GM12878 (cell line): ENCODE measurements around the gene OSBPL10. TPM values are rescaled to one million over a fixed set of nuclear protein-coding genes. Genes with fewer than 3 reads are reported as not detected.

ENCODE experiments used
- ATAC-seq: fragments of 200-7000 bp; cut with Tn5 transposase; 3 replicates; pipeline ENCODE4 v1.9.1; 2020; ENCODE audit warnings: mild to moderate bottlenecking, moderate library complexity
- BruUV-seq: library from RNA; stranded (reverse); fragments of 400-500 nt; replicated peaks from 2 replicates; lab custom pipeline; 2021; lab: Mats Ljungman, UMichigan
- CTCF ChIA-PET: fragments of 300-600 bp; sonication (Branson Sonifier 250); formaldehyde crosslinking; extraction: SDS; loops from one replicate; lab custom pipeline; 2021; ENCODE audit warnings: inconsistent platforms; lab: Yijun Ruan, JAX
- POLR2A ChIA-PET: fragments of 350-600 bp; formaldehyde crosslinking; extraction: SDS; loops from one replicate; lab custom pipeline; 2021; ENCODE audit warnings: inconsistent platforms; lab: Charles Lee
- RAD21 ChIA-PET: fragments of 300-600 bp; sonication (Branson Sonifier 250); formaldehyde crosslinking; loops from one replicate; lab custom pipeline; 2023; ENCODE audit warnings: antibody characterized with exemption; ENCODE audit not compliant: unreplicated experiment; lab: Charles Lee
- SMC1A ChIA-PET: fragments of 300-600 bp; sonication (Branson Sonifier 250); formaldehyde crosslinking; loops from one replicate; lab custom pipeline; 2023; ENCODE audit not compliant: unreplicated experiment, uncharacterized antibody; lab: Charles Lee
- DNase-seq: peaks from one replicate; pipeline ENCODE4 v3.0.0-alpha.2; 2011; ENCODE audit warnings: low read depth, low spot score
- FAIRE-seq: peaks from 3 replicates; lab custom pipeline; 2011; peaks lifted over from hg19 to GRCh38; lab: Jason Lieb, UNC
- H2AFZ ChIP-seq: 2 replicates; pipeline ENCODE4 v1.6.0; 2011; ENCODE audit warnings: low read depth, low read length, control low read depth; ENCODE audit not compliant: control insufficient read depth
- H3K27ac ChIP-seq: 2 replicates; pipeline ENCODE4 v1.5.1; 2011; ENCODE audit warnings: control low read depth; ENCODE audit not compliant: control insufficient read depth, insufficient read depth
- H3K27me3 ChIP-seq, 2 experiments: replicated peaks in 1 of 2; 2 replicates each; pipeline versions ENCODE4 v1.6.0 to v1.6.1; 2011; ENCODE audit warnings: low read length in 1 of 2; ENCODE audit not compliant: control insufficient read depth in 2 of 2, insufficient read depth in 2 of 2
- H3K36me3 ChIP-seq, 2 experiments: 2 replicates each; pipeline ENCODE4 v1.5.1; 2011; ENCODE audit warnings: low read length in 1 of 2; ENCODE audit not compliant: control insufficient read depth in 2 of 2, insufficient read depth in 2 of 2
- H3K4me1 ChIP-seq: 2 replicates; pipeline ENCODE4 v1.6.1; 2011; ENCODE audit warnings: mild to moderate bottlenecking, low read length, moderate library complexity, mixed read lengths; ENCODE audit not compliant: control insufficient read depth, insufficient read depth
- H3K4me2 ChIP-seq: 2 replicates; pipeline ENCODE4 v1.6.0; 2011; ENCODE audit warnings: control low read depth; ENCODE audit not compliant: control insufficient read depth, insufficient read depth
- H3K4me3 ChIP-seq: fragments of 200-600 bp; sonication (generic); 2 replicates; pipeline ENCODE4 v1.5.1; 2016
- H3K79me2 ChIP-seq: 2 replicates; pipeline ENCODE4 v1.6.0; 2011; ENCODE audit warnings: low read length; ENCODE audit not compliant: control insufficient read depth, insufficient read depth
- H3K9ac ChIP-seq: 2 replicates; pipeline ENCODE4 v1.8.0; 2011; ENCODE audit warnings: low read length, control low read depth, mixed read lengths; ENCODE audit not compliant: control insufficient read depth, insufficient read depth
- H3K9me3 ChIP-seq: replicated peaks from 3 replicates; pipeline ENCODE4 v1.5.1; 2011; ENCODE audit warnings: mild to moderate bottlenecking, low read length; ENCODE audit not compliant: control insufficient read depth, insufficient read depth
- H4K20me1 ChIP-seq: 2 replicates; pipeline ENCODE4 v1.6.0; 2011; ENCODE audit not compliant: control insufficient read depth, insufficient read depth
- CTCF ChIP-seq, 3 experiments: IDR thresholded peaks in 2 of 3; conservative IDR thresholded peaks in 1 of 3; 2 replicates each; pipeline ENCODE4 v1.5.1; 2011; ENCODE audit warnings: low read depth in 3 of 3, low read length in 3 of 3, mild to moderate bottlenecking in 3 of 3, control low read depth in 2 of 3, moderate library complexity in 2 of 3, inconsistent platforms in 1 of 3, mixed read lengths in 1 of 3; ENCODE audit not compliant: control insufficient read depth in 2 of 3, insufficient read depth in 1 of 3; ENCODE audit errors: extremely low read depth in 1 of 3
- IKZF1 ChIP-seq: fragments of 450-650 bp; conservative IDR thresholded peaks from 2 replicates; pipeline ENCODE4 v1.6.1; 2017; ENCODE audit warnings: antibody characterized with exemption, mild to moderate bottlenecking
- MYC ChIP-seq: IDR thresholded peaks from 2 replicates; pipeline ENCODE4 v1.6.1; 2011; ENCODE audit warnings: mild to moderate bottlenecking, low read length, moderate library complexity, inconsistent platforms; ENCODE audit not compliant: insufficient read depth, insufficient replicate concordance, insufficient read length, severe bottlenecking
- SMC3 ChIP-seq: IDR thresholded peaks from 2 replicates; pipeline ENCODE4 v1.6.1; 2011; ENCODE audit warnings: low read length, improper control_type of control experiment, borderline replicate concordance
- WGBS: methylation state at CpG from one replicate; pipeline ENCODE4 v1.1.6; 2016; ENCODE audit warnings: low lambda C conversion rate; ENCODE audit not compliant: insufficient replicate concordance, insufficient coverage; ENCODE audit errors: missing lambda C conversion rate; 5-methylcytosine and 5-hydroxymethylcytosine counted together
- in situ Hi-C: fragments of 300-500 bp; cut with MboI; formaldehyde crosslinking; loops from 9 replicates; pipeline ENCODE4 v1.14.3; 2018; ENCODE audit warnings: mixed read lengths
- intact Hi-C: fragments of 100-400 bp; cut with micrococcal nuclease; formaldehyde crosslinking; loops from one replicate; pipeline ENCODE4 v1.14.2; 2022; ENCODE audit not compliant: unreplicated experiment
- polyA plus RNA-seq, 11 experiments: library from polyadenylated mRNA; depleted of rRNA in 4 of 11; unstranded in 6 of 11; stranded (reverse) in 5 of 11; fragments of >200 nt; fragmentation: Nextera tagmentation in 4 of 11; fragmentation: Illumina TruSeq in 1 of 11; extraction: Ambion mirVana in 4 of 11; extraction: Trizol in 1 of 11; gene quantifications; 1 replicate in 1 of 11; 2 replicates in 10 of 11; pipeline versions ENCODE4 v1.2.1 to v1.2.3, GENCODE V29; 2011 to 2016; ENCODE audit warnings: inconsistent platforms in 2 of 11, missing spikeins in 2 of 11, low read depth in 1 of 11
- total RNA-seq, 4 experiments: library from RNA; depleted of rRNA in 3 of 4; stranded (reverse); fragments of >200 nt in 3 of 4; fragmentation: Illumina TruSeq in 1 of 4; extraction: Trizol in 1 of 4; gene quantifications; 2 replicates each; pipeline versions ENCODE4 v1.2.1 to v1.2.3, GENCODE V29; 2013 to 2021

OSBPL10 gene
- total and polyA plus RNA-seq, 10 of the 15 experiments (the other 5 are each of a cell fraction or from before 2014, with no cell fraction given), result 0.03 to 0.25 (median 0.09) TPM; not detected in 5

- no peaks in the 10 kb centered on the region for H3K36me3 ChIP-seq
- BruUV-seq, result no TSS peak
- no peak overlapping the region for H3K4me2 ChIP-seq
- in situ Hi-C loops (no loop called here), intact Hi-C loops (loop anchor here (2.0 kb wide), 1 partner anchor 286 kb away; no protein-coding TSS in a partner anchor)
- no peaks in the 10 kb centered on the region for H4K20me1 ChIP-seq
- no peaks in the 10 kb centered on the region for H3K79me2 ChIP-seq
- no peak overlapping the region for H3K4me3 ChIP-seq
- ChIA-PET POLR2A (no interaction called here), RAD21 (no interaction called here), CTCF (no interaction called here), SMC1A (no interaction called here)
- no peak overlapping the region for H3K27ac ChIP-seq
- 78% methylated on average over 6 of the region's 6 CpGs for WGBS
- no peak overlapping the region for H3K9ac ChIP-seq
- FAIRE-seq (no peak), DNase-seq (no peak), ATAC-seq (no peak)
- H3K9me3 ChIP-seq, result no peaks in the 10 kb centered on the region
- H2AFZ ChIP-seq, result no peak overlapping the region
- no peaks in the 10 kb centered on the region for H3K27me3 ChIP-seq
- no peak for TF ChIP-seq IKZF1
- no peaks in the 10 kb centered on the region for H3K4me1 ChIP-seq
Observed at GRCh38 chr3:31859245-31859644, 121.8 kb downstream of the OSBPL10 start.

GRCh38 chr3:31858439-31858838 is 122.6 kb downstream of the OSBPL10 start:
- H3K36me3 ChIP-seq, result no peaks in the 10 kb centered on the region
- ATAC-seq (peak; percentile 35; the same call in 2 of the 3 replicates), FAIRE-seq (no peak)
- intact Hi-C loops, result loop anchor here (2.0 kb wide), 1 partner anchor 286 kb away; no protein-coding TSS in a partner anchor
- no peaks in the 10 kb centered on the region for H3K9me3 ChIP-seq
- ChIA-PET RAD21 (no interaction called here), SMC1A (no interaction called here)
- BruUV-seq, result no TSS peak
- in situ Hi-C loops, result no loop called here
- no peak overlapping the region for H3K9ac ChIP-seq
- 38% methylated on average over 3 of the region's 3 CpGs for WGBS
- TF ChIP-seq MYC (no peak), SMC3 (peak; percentile 12; the same call in 1 of the 2 replicates), CTCF (IDR thresholded peaks at IDR 0.05 in 2 of 3, conservative IDR thresholded peaks at IDR 0.05 in 1 of 3; ENCODE audit: control insufficient read depth in 2 of 3, extremely low read depth in 1 of 3, insufficient read depth in 1 of 3, low read depth in 3 of 3, low read length in 3 of 3) (peak in 2 of 3 experiments; percentile 5 to 19; a peak in 1 of 6 replicates)
- TF ChIP-seq, all 136 proteins: peak for 2
- POLR2A ChIA-PET, result no interaction called here
- CTCF ChIA-PET, result no interaction called here
- no peaks in the 10 kb centered on the region for H3K79me2 ChIP-seq
- H2AFZ ChIP-seq, result no peak overlapping the region
- H3K27ac ChIP-seq, result no peak overlapping the region
- no peak for DNase-seq
- no peak overlapping the region for H3K4me2 ChIP-seq
- no peaks in the 10 kb centered on the region for H4K20me1 ChIP-seq
- no peaks in the 10 kb centered on the region for H3K4me1 ChIP-seq
- H3K27me3 ChIP-seq, result no peaks in the 10 kb centered on the region
- H3K4me3 ChIP-seq, result no peak overlapping the region
